Measurements from ENCODE around the gene RNF13.
"Not testable (repeated sequence)": the region's sequence is repeated elsewhere in the genome, so short reads cannot be mapped to it uniquely, and the experiment has no call there.

Gene RNF13

DNA sequence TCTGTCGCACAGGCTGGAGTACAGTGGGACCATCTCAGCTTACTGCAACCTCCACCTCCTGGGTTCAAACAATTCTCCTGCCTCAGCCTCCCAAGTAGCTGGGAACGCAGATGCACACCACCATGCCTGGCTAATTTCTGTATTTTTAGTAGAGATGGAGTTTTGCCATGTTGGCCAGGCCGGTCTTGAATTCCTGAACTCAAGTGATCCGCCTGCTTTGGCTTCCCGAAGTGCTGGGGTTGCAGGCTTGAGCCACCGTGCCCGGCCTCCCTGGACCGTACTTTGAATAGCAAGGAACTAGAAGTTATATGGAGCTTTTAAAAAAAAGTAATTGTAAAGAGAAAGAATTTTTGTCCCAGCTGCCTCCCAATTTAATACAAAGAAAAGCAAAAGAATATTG, 12.3 kb upstream of the RNF13 start:
- DNase-seq (ENCODE audit: low read depth, low spot score), result no peak

DNA sequence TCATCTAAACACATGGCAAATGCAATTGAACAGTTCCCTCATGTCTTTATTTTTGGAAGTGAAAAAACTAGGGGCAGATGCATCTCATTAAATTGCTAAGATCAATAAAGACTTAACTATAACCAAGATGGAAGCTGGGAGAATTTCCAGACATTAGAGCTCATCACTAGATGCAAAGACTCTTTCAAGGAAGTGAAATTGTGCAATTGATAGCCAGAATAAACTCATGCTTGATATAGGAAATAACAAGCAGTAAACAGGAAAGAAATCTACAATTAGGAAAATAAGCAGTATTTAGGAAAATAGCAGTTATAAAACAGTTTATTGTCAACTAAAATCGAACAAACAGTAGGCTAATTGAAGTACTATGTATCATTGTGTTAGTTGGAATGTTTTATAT, 11.8 kb upstream of the RNF13 start:
- no peak for DNase-seq (ENCODE audit: low read depth, low spot score)

DNA sequence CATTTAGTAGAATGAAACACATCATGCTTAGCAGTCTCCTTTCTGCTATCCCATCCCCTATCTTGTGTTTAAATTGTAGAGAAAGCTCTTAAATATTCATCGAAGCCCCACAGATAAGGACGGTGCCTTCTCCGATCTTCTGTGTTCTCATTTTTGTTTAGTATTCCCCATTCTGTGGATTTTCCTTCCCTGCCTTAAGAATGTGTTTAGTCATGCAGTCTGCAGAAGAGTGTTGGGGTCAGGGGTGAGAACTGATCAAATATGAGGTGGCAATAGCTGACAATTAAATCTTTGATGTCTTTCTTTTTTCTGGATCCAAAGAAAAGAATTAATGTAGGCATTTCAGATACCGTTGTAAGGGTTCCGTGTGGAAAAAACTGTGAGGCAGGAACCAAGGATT, 11.4 kb upstream of the RNF13 start:
- DNase-seq (ENCODE audit: low read depth, low spot score), result no peak

DNA sequence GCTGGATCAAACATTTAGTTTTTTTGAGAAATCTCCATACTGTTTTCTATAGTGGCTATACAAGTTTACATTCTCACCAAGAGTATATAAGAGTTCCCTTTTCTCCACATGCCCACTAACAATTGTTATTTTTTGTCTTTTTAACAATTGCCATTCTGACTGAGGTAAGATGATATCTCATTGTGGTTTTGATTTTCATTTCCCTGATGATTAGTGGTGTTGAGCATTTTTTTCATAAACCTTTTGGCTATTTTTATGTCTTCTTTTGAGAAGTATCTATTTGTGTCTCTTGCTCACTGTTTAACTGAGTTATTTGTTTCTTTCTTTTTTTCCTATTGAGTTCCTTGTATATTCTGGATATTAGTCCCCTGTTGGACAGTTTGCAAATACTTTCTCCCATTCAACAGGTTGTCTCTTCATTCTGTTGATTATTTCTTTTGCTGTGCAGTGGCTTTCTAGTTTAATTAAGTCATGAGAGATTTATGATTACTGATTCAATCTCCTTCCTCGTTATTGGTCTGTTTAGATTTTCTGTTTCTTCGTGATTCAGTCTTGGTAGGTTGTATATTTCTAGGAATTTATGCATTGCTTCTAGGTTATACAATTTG, 6.7 kb upstream of the RNF13 start:
- no peak for DNase-seq (ENCODE audit: low read depth, low spot score)

DNA sequence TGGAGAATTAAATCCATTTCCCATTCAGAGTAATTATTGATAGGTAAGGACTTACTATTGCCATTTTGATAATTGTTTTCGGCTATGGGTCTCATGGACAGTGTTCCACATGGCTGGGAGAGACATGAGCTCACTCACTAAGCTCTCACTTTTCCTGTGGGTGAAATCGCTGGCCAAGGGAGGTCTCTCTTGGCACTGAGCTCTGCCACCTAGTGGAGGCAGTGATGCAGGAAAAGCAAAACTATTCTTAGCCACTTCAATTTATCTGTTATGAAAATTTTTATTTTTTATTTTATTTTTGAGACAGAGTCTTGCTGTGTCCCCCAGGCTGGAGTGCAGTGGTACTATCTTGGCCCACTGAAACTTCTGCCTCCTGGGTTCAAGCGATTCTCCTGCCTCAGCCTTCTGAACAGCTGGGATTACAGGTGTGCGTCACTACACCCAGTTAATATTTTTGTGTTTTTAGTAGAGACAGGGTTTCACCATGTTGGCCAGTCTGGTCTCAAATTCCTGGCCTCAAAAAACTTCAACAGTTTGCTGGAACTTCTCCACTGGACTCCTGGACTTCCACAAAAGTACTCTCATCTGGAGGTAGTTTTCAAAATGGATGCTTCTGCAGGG, 4.7 kb upstream of the RNF13 start:
- no peak for DNase-seq (ENCODE audit: low read depth, low spot score)

DNA sequence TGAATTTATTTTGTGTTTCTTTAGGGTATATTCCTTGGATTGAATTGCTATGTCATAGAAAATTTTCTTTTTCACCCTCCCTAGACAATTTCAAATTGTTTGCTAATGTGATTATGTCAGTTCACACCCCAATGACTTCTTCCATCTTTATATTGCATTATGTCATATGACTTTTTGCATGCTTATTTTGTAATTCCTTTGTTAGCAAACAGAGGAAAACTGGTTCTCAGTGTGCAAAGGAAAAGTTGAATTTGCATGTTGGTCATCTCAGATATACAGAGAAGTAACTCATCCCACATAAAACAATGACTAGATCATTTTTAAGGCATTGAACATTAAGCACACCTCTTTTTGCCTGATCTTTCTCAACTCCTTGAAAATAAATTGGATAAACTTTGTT, 3.3 kb upstream of the RNF13 start:
- DNase-seq (ENCODE audit: low read depth, low spot score), result no peak

DNA sequence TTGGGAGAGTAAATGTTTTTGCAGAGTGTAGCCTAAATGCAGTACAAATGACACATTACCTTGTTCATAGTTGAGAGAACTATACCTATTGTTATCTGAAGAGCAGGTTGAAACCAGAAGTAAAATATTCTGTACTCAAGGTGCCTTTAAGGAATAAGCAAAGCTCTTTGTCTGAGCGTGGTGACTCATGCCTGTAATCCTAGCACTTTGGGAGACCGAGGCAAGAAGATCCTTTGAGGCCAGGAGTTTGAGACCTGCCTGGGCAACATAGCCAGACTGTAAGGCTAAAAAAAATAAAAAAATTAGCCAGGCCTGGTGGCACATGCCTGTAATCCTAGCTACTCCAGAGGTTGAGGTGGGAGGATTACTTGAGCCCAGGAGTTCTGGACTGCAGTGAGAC, 2.2 kb upstream of the RNF13 start:
- DNase-seq (ENCODE audit: low read depth, low spot score), result no peak

DNA sequence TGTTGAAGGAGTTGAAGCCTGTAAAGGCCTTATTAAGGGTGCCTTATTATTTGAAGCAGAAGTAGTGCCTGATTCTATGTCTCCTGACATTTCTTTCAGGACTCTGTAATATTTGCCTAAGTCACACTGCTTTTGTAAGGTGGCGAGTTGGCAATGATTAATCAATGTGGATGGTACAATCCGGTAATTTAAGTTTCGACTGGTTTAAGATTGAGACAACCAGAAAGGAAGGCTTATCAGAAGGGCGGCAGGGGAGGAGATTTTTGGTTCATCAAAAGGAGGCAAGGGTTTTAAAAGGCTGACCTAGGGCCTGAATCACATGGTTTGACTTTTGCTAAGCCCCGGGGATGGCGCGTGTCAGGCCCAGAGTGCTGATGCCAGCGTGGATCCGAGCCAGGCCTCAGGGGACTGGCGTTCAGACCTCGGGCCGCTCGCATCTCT, 830 bp upstream of the RNF13 start:
- DNase-seq (ENCODE audit: low read depth, low spot score), result no peak

DNA sequence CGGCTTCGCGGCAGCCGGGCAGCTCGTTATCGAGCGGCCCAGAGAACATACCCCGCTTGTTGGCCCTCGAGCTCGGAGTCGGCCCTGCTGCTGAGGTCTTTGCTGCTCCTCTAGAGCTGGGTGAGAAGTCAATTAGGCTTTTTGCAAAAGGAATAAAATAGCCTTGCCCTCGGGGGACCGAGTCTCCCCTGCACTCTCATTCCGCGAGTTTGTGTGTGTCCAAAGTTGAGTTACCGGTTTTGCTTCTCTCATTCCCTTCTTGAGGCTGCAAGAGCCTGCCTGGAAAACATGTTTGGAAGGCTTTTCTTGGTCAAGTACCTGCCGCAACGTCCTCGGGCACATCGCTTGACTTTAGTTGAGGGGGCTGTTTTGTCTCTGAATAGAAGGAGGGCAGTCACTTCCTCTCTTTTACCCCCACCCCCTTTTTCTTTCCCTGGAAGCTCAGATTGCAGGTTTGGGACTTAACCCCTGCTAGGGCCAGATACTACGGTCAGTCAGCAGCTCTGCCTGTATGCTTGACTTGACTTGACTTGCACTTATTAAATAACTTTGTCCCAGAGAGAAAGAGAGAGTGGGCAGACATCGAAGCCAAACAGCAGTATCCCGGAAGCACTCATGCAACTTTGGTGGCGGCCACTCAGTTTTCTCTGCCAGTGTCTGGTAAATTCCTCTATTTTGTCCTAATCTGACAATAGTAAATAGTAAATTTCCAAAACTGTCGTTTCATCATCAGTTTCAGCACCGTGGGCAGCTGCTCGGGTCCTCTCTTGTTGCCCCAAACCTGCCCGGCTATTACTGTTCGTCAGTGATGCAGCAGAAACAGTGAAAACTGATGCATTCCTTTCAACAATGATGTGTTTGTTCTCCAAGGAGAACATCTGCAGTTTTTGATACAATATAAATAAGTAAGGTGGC, 609 bp downstream of the RNF13 start:
- no peak for DNase-seq (ENCODE audit: low read depth, low spot score)

DNA sequence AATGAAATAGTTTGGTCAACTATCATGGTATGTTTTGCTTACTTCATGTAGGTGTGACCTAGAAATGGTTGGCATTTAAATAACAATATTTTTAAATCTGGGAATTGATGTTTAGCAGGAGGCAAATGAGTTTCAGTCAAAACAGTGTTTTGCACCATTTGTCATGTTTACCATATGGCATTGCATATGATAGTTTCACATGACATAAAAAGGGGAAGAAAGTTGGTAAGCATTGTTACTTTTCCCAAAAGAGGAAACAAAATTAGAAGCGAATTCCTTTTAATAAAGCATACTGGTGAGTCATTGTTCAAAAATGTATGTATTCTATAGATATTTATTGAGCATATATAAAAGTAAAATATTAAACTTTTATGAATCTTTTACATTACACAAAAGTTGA, 2.3 kb downstream of the RNF13 start:
- no peak for DNase-seq (ENCODE audit: low read depth, low spot score)

DNA sequence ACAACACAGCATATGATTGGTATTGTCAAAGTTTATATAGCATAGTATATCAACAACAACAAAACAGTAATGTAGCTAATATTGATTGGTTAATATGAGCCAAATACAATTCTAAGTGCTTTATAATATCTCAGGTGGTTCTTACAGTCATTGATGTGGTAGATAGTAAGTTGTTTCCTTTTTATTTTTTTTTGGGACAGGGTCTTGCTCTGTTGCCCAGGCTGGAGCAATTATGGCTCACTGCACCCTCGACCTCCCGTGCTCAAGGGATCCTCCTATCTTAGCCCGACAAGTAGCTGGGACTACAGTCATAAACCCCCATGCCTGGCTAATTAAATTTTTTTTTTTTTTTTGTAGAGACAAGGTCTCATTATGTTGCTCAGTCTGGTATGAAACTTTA, 2.7 kb downstream of the RNF13 start:
- no peak for DNase-seq (ENCODE audit: low read depth, low spot score)

DNA sequence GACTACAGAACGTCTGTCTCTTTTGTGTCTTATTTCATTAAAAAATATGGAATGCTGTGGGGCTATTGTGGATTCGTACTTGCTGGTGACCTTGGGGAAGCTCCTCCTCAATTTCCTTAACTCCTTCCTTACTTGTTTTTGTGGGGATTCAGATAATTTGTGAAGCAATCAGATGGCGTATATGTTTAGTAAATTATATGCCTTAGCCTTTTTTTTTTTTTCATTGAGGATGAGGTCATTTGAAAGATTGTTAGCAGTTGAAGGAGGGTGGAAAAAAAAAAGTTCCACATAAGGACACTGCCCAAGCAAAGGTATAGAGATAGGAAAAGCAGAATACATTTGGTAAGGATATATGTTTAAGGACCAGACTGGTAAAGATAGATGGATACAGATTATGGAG, 3.3 kb downstream of the RNF13 start:
- no peak for DNase-seq (ENCODE audit: low read depth, low spot score)

DNA sequence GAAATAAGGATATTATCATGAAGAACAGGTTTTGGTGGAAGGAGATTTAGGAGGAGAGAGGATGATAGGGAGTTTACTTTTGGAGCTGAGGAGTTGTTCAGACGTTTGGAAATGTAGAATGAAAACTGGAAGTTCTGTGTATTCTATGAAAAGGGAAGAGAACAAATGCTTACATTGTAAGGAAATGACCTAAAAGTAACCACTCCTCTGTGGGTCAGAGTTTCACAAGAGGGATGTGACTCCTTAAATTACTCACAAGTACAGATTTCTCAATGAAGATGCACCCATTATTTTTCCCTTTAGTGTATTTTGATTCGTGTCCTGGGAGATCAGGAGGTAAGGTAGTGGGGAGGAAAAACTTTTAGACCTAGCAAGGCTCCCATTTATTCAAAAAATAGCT, 4.0 kb downstream of the RNF13 start:
- DNase-seq (ENCODE audit: low read depth, low spot score), result no peak

DNA sequence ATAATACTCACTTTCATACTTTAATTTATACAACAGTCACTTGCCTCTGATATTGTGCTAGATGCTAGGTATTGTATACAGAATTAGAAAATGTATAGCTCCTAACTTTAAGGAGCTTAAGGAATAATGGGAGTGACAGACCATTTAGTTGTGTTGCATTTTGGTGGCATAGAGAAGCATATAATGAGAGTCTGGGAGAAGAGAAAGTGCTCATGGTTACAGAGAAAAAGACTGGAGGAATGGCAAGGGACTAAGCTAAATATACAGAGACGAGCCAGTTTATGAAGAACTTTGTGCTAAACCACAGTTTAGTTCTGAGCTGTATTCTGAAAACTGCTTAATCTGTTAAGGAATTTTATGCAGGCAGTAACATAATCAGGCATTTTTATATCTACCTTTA, 6.4 kb downstream of the RNF13 start:
- DNase-seq (ENCODE audit: low read depth, low spot score), result no peak

DNA sequence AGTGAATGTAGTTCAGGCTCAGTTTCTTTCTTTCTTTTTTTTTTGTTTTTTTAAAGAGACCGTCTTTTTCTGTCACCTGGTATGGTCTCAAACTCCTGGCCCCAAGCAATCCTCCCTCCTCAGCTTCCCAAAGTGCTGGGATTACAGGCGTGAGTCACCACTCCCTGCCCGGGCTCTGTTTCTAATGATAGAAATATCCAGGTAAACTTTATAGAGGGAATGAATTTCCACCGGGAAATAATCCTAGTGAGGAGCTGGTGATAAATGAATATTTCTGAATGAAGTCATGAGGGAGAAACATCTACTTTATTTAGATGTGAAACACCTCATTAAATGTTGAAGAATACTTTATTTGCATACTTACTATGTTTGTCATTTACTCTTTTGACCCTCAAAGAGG, 7.2 kb downstream of the RNF13 start:
- no peak for DNase-seq (ENCODE audit: low read depth, low spot score)

DNA sequence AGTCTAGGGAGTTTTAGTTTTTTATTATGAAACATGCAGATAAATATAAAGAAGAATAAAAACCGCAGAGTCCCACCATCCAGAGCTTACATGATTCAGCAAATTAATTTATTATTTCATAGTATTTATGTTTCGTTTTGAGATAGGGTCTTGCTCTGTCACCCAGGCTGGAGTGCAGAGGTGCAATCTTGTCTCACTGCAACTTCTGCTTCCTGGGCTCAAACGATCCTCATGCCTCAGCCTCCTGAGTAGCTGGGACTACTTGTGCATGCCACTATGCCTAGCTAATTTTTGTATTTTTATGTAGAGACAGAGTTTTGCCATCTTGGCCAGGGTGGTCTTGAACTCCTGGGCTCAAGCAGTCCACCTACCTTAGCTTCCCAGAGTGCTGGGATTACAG, 13.6 kb downstream of the RNF13 start:
- DNase-seq (ENCODE audit: low read depth, low spot score), result no peak

DNA sequence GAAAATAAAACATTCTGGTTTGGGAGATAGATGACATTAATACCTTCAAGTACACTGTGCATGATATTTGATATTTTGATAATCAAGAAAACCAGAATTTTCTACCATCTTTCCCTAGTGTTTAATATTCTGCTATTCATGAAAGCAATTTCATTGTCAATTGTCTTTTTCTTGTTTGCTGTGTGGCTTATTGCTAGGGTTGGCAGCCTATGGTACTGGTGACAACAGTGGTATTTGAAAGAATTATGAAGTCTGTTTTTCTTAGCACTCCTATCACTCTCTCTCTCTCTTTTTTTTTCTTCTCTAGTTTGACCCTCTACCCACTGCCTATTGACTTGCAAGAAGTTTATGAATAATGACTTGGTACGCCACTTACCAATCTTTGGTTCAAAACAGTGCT, 15.4 kb downstream of the RNF13 start:
- no peak for DNase-seq (ENCODE audit: low read depth, low spot score)

DNA sequence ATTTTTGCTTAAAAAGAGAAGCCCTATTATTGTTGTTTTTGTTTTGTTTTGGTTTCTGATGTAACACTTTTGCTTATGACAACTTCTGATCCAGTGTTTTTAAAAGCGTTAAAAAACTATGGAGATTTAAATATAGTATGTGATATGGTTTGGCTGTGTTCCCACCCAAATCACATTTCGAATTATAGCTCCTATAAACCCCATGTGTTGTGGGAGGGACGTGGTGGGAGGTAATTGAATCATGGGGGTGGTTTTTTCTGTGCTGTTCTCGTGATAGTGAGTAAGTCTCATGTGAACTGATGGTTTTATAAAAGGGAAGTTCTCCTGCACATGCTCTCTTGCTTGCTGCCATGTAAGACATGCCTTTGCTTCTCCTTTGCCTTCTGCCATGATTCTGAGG, 16.6 kb downstream of the RNF13 start:
- DNase-seq (ENCODE audit: low read depth, low spot score), result not testable (repeated sequence)

DNA sequence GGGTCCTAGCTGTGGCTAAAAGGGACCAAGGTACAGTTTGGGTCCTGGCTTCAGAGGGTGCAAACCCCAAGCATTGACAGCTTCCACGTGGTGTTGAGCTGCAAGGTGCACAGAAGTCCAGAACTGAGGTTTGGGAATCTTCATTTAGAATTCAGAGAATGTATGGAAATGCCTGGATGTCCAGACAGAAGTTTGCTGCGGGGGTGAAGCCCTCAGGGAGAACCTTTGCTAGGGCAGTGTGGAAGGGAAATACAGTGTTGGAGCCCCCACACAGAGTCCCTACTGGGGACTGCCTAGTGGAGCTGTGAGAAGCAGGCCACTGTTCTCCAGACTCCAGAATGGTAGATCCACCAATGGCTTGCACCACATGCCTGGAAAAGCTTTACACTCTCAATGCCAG, 17.9 kb downstream of the RNF13 start:
- no peak for DNase-seq (ENCODE audit: low read depth, low spot score)

DNA sequence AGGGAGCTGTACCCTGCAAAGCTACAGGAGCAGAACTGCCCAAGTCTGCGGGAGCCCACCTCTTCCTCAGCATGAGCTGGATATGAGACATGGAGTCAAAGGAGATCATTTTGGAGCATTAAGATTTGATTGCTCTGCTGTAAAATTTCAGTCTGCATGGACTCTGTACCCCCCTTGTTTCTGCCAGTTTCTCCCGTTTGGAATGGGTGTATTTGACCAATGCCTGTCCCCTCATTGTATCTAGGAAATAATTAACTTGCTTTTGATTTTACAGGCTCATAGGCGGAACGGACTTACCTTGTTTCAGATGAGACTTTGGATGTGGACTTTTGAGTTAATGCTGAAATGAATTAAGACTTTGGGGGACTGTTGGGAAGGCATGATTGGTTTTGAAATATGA, 18.3 kb downstream of the RNF13 start:
- no peak for DNase-seq (ENCODE audit: low read depth, low spot score)

DNA sequence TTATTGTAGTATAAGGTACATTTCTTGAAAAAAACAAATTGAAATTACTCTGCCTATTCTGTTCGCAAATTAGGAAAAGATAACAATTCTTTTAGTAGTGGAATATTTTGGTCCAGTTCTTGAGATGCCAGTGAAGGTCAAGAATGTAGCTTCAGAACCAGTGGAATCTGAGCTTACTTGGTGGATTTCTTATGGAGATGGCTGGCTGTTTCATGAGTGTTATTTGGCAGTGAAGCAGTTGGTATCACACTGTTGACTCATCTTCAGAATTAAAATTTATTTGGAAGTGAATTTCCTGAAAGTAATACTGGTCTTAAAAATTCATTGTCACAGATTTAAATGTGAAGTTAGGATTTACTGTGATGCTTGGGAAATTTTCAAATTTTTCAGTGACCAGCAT, 19.1 kb downstream of the RNF13 start:
- no peak for DNase-seq (ENCODE audit: low read depth, low spot score)

DNA sequence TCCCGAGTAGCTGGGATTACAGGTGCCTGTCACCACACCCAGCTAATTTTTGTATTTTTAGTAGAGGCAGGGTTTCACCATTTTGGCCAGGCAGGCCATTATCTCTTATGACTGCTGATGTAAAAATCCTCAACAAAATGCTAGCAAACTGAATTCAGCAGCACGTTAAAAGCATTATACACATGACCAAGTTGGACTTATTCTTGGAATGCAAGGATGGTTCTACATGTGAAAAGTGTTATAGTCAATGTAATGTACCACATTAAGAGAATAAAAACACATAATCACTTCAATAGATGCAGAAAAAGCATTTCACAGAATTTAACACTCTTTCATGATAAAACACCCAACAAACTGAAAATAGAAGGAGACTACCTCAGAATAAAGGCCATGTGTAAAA, 20.2 kb downstream of the RNF13 start:
- no peak for DNase-seq (ENCODE audit: low read depth, low spot score)

DNA sequence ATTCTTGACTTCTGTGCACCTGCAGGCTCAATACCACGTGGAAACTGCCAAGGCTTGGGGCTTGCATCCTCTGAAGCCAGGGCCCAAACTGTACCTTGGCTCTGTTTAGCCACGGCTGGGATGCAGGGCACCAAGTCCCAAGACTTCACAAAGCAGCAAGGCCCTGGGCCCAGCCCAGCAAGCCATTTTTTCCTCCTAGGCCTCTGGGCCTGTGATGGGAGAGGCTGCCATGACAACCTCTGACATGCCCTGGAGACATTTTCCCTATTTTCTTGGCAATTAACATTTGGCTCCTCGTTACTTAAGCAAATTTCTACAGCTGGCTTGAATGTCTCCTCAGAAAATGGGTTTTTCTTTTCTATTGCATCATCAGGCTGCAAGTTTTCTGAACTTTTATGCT, 25.5 kb downstream of the RNF13 start:
- not testable (repeated sequence) for DNase-seq (ENCODE audit: low read depth, low spot score)
